Activated naive CD4-positive, alpha-beta T cell treated with anti-CD3 and anti-CD28 coated beads, Interleukin-2, amount 50 U/mL, for 16 hours (primary cell): ENCODE measurements around the gene OR10G4.
"Not testable (repeated sequence)": the region's sequence is repeated elsewhere in the genome, so short reads cannot be mapped to it uniquely, and the experiment has no call there.

Experiments
- DNase-seq: peaks from one replicate; pipeline ENCODE4 v3.0.0-alpha.2; 2020

OR10G4 gene

GRCh38 chr11:124012697-124013096 is at the start of gene OR10G4:
OR10G4 (plus strand) TSS chr11:124012997; CDS start chr11:124015575, 2,578 bp downstream.
- DNase-seq: no peak

GRCh38 chr11:123973816-123974215 is 39.0 kb upstream of the OR10G4 start:
- no peak for DNase-seq

- no peak for DNase-seq
Measured at GRCh38 chr11:123976770-123977560, 35.8 kb upstream of the OR10G4 start.

- DNase-seq: no peak
Measured at GRCh38 chr11:123977731-123978347, 35.0 kb upstream of the OR10G4 start, which contains the start of gene OR10S1. OR10S1 (minus strand) TSS chr11:123977781; CDS start chr11:123977664, 117 bp downstream.

- DNase-seq: no peak
Measured at GRCh38 chr11:123979311-123979710, 33.5 kb upstream of the OR10G4 start.

- no peak for DNase-seq
Measured at GRCh38 chr11:123995119-123995518, 17.7 kb upstream of the OR10G4 start, which contains the start of gene OR10G6. OR10G6 (minus strand) TSS chr11:123995161; CDS start chr11:123995161, 0 bp downstream.

GRCh38 chr11:124015837-124016236 is 3.0 kb downstream of the OR10G4 start:
- not testable (repeated sequence) for DNase-seq

GRCh38 chr11:124026498-124026897 is 13.7 kb downstream of the OR10G4 start, which contains the start of gene OR10G8:
OR10G8 (plus strand) TSS chr11:124026798; CDS start chr11:124029623, 2,825 bp downstream.
- DNase-seq: no peak

GRCh38 chr11:124036666-124037065 is 23.9 kb downstream of the OR10G4 start:
- DNase-seq: no peak

- DNase-seq: no peak
Measured at GRCh38 chr11:124039557-124039956, 26.8 kb downstream of the OR10G4 start.

- DNase-seq: no peak
Measured at GRCh38 chr11:124041254-124041653, 28.5 kb downstream of the OR10G4 start, which contains the start of gene OR10G7. OR10G7 (minus strand) TSS chr11:124041325; CDS start chr11:124039001, 2,324 bp downstream.

- no peak for DNase-seq
Measured at GRCh38 chr11:124043420-124043819, 30.6 kb downstream of the OR10G4 start.

GRCh38 chr11:124050748-124051147 is 38.0 kb downstream of the OR10G4 start:
- DNase-seq: no peak

- no peak for DNase-seq
Measured at GRCh38 chr11:124052966-124053365, 40.2 kb downstream of the OR10G4 start.
